GM12864 (cell line): ENCODE data around the gene EYS.

Experiments
- DNase-seq: peaks from one replicate; pipeline ENCODE4 v3.0.0-alpha.2; 2011; ENCODE audit warnings: low read depth
- H3K4me3 ChIP-seq: 2 replicates; pipeline ENCODE4 v1.5.1; 2011; ENCODE audit warnings: mild to moderate bottlenecking, low read depth, low read length, control low read depth
- CTCF ChIP-seq: IDR thresholded peaks from 2 replicates; pipeline ENCODE4 v1.5.1; 2011; ENCODE audit warnings: low read depth, mild to moderate bottlenecking, moderate library complexity, low read length, control low read depth, inconsistent platforms; ENCODE audit errors: missing control alignments

EYS gene

GRCh38 chr6:64084185-64084663 lies 1622.8 kb downstream of the EYS start:
- DNase-seq: no peak
- no peak overlapping the region for H3K4me3 ChIP-seq
- no peak for TF ChIP-seq CTCF

GRCh38 chr6:64083261-64083660 lies 1623.8 kb downstream of the EYS start:
- H3K4me3 ChIP-seq: no peak overlapping the region
- TF ChIP-seq CTCF: no peak
- no peak for DNase-seq

- no peak for DNase-seq
- H3K4me3 ChIP-seq: no peak overlapping the region
- TF ChIP-seq CTCF: no peak
Measured at GRCh38 chr6:64081453-64081852, 1625.6 kb downstream of the EYS start.

GRCh38 chr6:64074981-64075380 lies 1632.0 kb downstream of the EYS start:
- no peak for TF ChIP-seq CTCF
- DNase-seq: no peak
- no peak overlapping the region for H3K4me3 ChIP-seq

- TF ChIP-seq CTCF: no peak
- no peak overlapping the region for H3K4me3 ChIP-seq
- no peak for DNase-seq
Measured at GRCh38 chr6:64072686-64073085, 1634.3 kb downstream of the EYS start.

- no peak overlapping the region for H3K4me3 ChIP-seq
- no peak for DNase-seq
- TF ChIP-seq CTCF: no peak
Measured at GRCh38 chr6:64064919-64065318, 1642.1 kb downstream of the EYS start.

GRCh38 chr6:64062960-64063683 lies 1643.9 kb downstream of the EYS start:
- DNase-seq: no peak
- no peak overlapping the region for H3K4me3 ChIP-seq
- no peak for TF ChIP-seq CTCF
